ENCODE measurements around the gene AQP6.

- no peak for TF ChIP-seq CTCF (conservative IDR thresholded peaks at IDR 0.05 in 1 of 2, IDR thresholded peaks at IDR 0.05 in 1 of 2; ENCODE audit: low read depth in 1 of 2, low read length in 2 of 2)
- no peak for TF ChIP-seq EZH2 (IDR thresholded peaks at IDR 0.05; ENCODE audit: low read length, missing control alignments)
These were observed 46.8 kb downstream of the AQP6 start for GRCh38 chr12:50019524-50019923.

All from fibroblast of lung (primary cell).